Measurements from ENCODE around the gene CPED1. TPM values are rescaled to one million over a fixed set of nuclear protein-coding genes. Genes with fewer than 3 reads are reported as not detected.

CPED1 gene
- 45.3 and 143 TPM in 2 replicates for total RNA-seq

DNA sequence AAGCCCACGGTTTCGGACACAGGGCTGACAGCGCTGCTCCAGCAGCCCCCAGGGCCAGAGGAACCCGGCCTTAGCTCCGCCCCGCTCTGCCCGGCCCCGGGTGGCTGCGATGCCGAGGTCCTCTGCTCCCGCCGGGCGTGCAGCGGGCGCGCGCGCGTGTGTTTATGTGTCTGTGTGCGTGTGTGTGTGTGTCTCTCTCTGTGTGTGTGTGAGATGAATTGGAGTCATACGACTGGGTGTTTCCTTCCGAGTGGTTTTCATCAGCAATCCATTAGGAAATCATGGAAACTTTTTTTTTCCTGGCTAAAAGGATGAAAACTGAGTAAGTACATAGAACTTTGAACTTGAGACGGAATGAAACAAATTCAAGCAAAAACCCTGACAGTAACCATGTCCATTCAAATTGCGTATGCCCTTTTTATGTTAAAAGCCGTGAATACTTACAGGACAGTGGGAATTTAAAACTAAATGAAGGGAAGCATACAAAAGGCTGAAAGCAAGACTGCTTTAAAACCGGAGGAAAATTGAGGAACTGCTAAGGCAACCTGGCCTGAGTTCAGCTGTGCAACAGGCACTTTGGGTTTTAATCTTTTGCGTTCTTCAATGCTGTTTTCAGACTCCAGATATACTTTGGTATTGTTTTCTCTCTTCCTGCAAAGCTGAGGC lies at the start of gene CPED1:
Gene CPED1 (plus strand): TSS at position 121 of the 666 bp plus-strand sequence. CDS start 911 bp downstream, outside the sequence.

DNA sequence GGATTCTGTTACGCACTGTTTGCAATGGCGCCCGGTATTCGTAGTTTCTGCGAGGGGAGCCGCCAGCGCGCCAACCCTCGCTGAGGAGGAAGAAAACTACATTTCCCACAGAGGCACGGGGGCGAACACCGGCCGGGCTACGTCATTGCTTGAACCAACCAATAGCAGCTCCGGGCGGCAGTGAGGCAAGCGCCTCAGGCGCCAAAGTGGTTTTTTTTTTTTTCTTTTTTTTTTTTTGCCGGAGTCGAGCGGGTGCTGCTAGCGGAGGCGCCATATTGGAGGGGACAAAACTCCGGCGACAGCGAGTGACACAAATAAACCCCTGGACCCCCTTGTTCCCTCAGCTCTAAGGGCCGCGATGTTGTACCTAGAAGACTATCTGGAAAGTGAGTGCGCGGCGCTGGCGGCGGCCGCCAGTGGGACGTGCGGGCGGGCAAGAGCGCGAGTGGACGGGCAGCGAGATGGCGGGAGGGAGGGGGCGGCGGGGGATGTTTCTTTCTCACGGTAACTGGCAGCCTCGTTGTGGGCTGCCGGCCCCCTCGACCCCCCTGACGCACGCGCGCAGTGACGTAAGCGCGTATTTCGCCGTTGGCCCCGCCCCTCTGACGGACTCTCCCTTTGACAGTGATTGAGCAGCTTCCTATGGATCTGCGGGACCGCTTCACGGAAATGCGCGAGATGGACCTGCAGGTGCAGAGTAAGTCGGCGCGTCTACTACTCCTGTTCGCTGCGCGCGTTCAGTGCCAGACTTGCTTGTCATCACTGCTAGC lies 37.8 kb upstream of the CPED1 start, which contains the start of gene ING3:
Gene ING3 (plus strand): TSS at position 239 of the 770 bp plus-strand sequence. CDS start 120 bp downstream, at position 359.

DNA sequence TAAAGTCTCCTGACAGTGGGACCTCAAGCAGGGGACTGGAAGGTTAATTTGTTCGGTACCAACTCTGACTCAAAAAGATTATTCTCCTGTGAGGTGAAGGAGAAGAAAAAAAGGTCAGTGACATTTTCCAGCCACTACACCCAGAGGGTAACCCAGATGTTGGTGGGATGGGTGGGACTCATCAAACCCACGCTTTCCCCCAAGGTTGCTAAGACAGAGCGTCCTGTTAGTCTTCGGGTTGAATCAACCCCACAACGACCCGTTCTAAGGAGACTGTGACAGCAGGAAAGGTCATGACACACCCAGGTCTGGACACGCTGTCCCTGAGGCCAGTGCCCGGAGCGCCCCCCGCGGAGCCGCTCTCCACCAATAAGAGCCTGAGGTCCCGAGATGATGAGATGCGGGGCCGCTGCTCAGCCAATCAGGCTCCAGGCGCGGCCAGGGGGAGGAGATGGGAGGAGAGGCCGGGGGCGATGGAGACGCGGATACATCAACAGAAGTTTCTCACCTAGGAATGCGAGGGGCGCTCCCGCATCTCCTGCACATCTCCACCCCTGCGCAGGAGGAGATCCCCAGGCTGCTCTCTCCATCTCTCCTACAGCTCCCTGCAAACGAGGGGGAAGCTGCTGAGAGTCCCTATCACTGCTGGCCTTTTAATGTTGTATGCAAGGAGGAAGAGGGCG lies 340.1 kb downstream of the CPED1 start, which contains the start of gene WNT16:
Gene WNT16 (plus strand): TSS at position 493 of the 683 bp plus-strand sequence. CDS start 293 bp downstream, outside the sequence.

Small RNA genes within 50 kb of the gene (small RNA-seq; reads per million reads assigned to genes)
- gene HMGN1P18 (ENCODE audit: low replicate concordance) = not detected
- not detected for gene RNA5SP240 (ENCODE audit: low replicate concordance)
- 0.13 reads per million for gene RNA5SP241 (ENCODE audit: low replicate concordance)
- 1.1 reads per million, percentile 50 among the genes with 10 or more reads in this experiment for gene RNU6-517P (ENCODE audit: low replicate concordance)

Other genes starting within 250 kb of the CPED1 start
- gene TSPAN12, start 130.6 kb upstream of the CPED1 start, total RNA-seq = 0.44 and 1.3 TPM in 2 replicates
- 13.8 and 13.9 TPM in 2 replicates for gene ING3, start 37.9 kb upstream of the CPED1 start, total RNA-seq

Data from placental pericyte (primary cell).